HepG2 (cell line): ENCODE results near the gene ESYT2. TPM values are rescaled to one million over a fixed set of nuclear protein-coding genes. Genes with fewer than 3 reads are reported as not detected.
A peak's percentile ranks its signal among the peaks of the same experiment; 100 is the strongest.

Source experiments
- ARID2 ChIP-seq: sonication (generic); formaldehyde crosslinking; IDR thresholded peaks from 2 replicates; pipeline ENCODE4 v1.8.1; 2022; ENCODE audit warnings: mild to moderate bottlenecking, missing genetic modification reagents, borderline replicate concordance
- CENPX ChIP-seq: sonication (generic); formaldehyde crosslinking; IDR thresholded peaks from 2 replicates; pipeline ENCODE4 v1.9.0; 2021; ENCODE audit warnings: mild to moderate bottlenecking, missing genetic modification reagents, moderate library complexity
- CREB3 ChIP-seq: sonication (generic); formaldehyde crosslinking; IDR thresholded peaks from 2 replicates; pipeline ENCODE4 v1.5.0; 2020; ENCODE audit warnings: missing genetic modification reagents
- HNF4A ChIP-seq: sonication (generic); formaldehyde crosslinking; IDR thresholded peaks from 2 replicates; pipeline ENCODE4 v1.4.0; 2020; ENCODE audit warnings: missing genetic modification reagents
- HOXA3 ChIP-seq: sonication (generic); formaldehyde crosslinking; IDR thresholded peaks from 2 replicates; pipeline ENCODE4 v1.5.0; 2020; ENCODE audit warnings: missing genetic modification reagents
- IRF1 ChIP-seq: sonication (generic); formaldehyde crosslinking; IDR thresholded peaks from 2 replicates; pipeline ENCODE4 v1.4.0; 2020; ENCODE audit warnings: low read depth, mild to moderate bottlenecking, missing genetic modification reagents
- IRX3 ChIP-seq: sonication (generic); formaldehyde crosslinking; IDR thresholded peaks from 2 replicates; pipeline ENCODE4 v1.8.1; 2023; ENCODE audit warnings: mild to moderate bottlenecking, low read depth, missing genetic modification reagents, borderline replicate concordance
- PHF8 ChIP-seq: sonication (generic); formaldehyde crosslinking; IDR thresholded peaks from 2 replicates; pipeline ENCODE4 v1.5.0; 2020; ENCODE audit warnings: missing genetic modification reagents
- PRMT3 ChIP-seq: sonication (generic); formaldehyde crosslinking; IDR thresholded peaks from 2 replicates; pipeline ENCODE4 v1.8.1; 2022; ENCODE audit warnings: low read depth, mild to moderate bottlenecking, moderate library complexity, missing genetic modification reagents, borderline replicate concordance
- RBM39 ChIP-seq: fragments of 200-400 bp; formaldehyde crosslinking; IDR thresholded peaks from one replicate; pipeline ENCODE4 v1.6.1; 2018; ENCODE audit warnings: antibody characterized with exemption, mild to moderate bottlenecking, low read depth, low read length; ENCODE audit not compliant: poor library complexity, severe bottlenecking
- RFX5 ChIP-seq: IDR thresholded peaks from 2 replicates; pipeline ENCODE4 v1.6.1; 2011; ENCODE audit warnings: low read depth, low read length, improper control_type of control experiment
- SMAD9 ChIP-seq: sonication (generic); formaldehyde crosslinking; IDR thresholded peaks from 2 replicates; pipeline ENCODE4 v1.5.1; 2020; ENCODE audit warnings: mild to moderate bottlenecking, missing genetic modification reagents
- SRSF4 ChIP-seq: fragments of 200-400 bp; formaldehyde crosslinking; IDR thresholded peaks from one replicate; pipeline ENCODE4 v1.6.1; 2018; ENCODE audit warnings: mild to moderate bottlenecking, low read depth, low read length, moderate library complexity; ENCODE audit not compliant: poor library complexity, severe bottlenecking
- TFDP2 ChIP-seq: sonication (generic); formaldehyde crosslinking; IDR thresholded peaks from 2 replicates; pipeline ENCODE4 v1.4.0; 2020; ENCODE audit warnings: missing genetic modification reagents
- ZBTB14 ChIP-seq: sonication (generic); formaldehyde crosslinking; IDR thresholded peaks from 2 replicates; pipeline ENCODE4 v1.4.0; 2020; ENCODE audit warnings: missing genetic modification reagents
- ZBTB7B ChIP-seq: sonication (generic); formaldehyde crosslinking; IDR thresholded peaks from 2 replicates; pipeline ENCODE4 v1.4.0; 2020; ENCODE audit warnings: missing genetic modification reagents
- ZFYVE20 ChIP-seq: sonication (generic); formaldehyde crosslinking; IDR thresholded peaks from 2 replicates; pipeline ENCODE4 v1.8.0; 2023; ENCODE audit warnings: low read depth, mild to moderate bottlenecking, moderate library complexity, missing genetic modification reagents, borderline replicate concordance
- ZNF496 ChIP-seq: sonication (generic); formaldehyde crosslinking; IDR thresholded peaks from 2 replicates; pipeline ENCODE4 v1.8.1; 2023; ENCODE audit warnings: mild to moderate bottlenecking, moderate library complexity, missing genetic modification reagents; ENCODE audit not compliant: insufficient replicate concordance
- ZNF7 ChIP-seq: IDR thresholded peaks from 2 replicates; pipeline ENCODE4 v1.6.1; 2016; ENCODE audit warnings: missing biosample characterization, missing genetic modification reagents
- ZNF703 ChIP-seq: sonication (generic); formaldehyde crosslinking; IDR thresholded peaks from 2 replicates; pipeline ENCODE4 v1.5.1; 2020; ENCODE audit warnings: missing genetic modification reagents, mild to moderate bottlenecking, moderate library complexity, borderline replicate concordance
- ZNF772 ChIP-seq: sonication (generic); formaldehyde crosslinking; IDR thresholded peaks from 2 replicates; pipeline ENCODE4 v1.5.0; 2020; ENCODE audit warnings: mild to moderate bottlenecking, missing genetic modification reagents
- ZNF839 ChIP-seq: sonication (generic); formaldehyde crosslinking; IDR thresholded peaks from 2 replicates; pipeline ENCODE4 v1.4.0; 2020; ENCODE audit warnings: missing genetic modification reagents, mild to moderate bottlenecking, borderline replicate concordance
- ZSCAN22 ChIP-seq: sonication (generic); formaldehyde crosslinking; IDR thresholded peaks from 2 replicates; pipeline ENCODE4 v1.4.0; 2020; ENCODE audit warnings: mild to moderate bottlenecking, missing genetic modification reagents
- ZSCAN25 ChIP-seq: sonication (generic); formaldehyde crosslinking; IDR thresholded peaks from 2 replicates; pipeline ENCODE4 v1.8.0; 2022; ENCODE audit warnings: mild to moderate bottlenecking, missing genetic modification reagents
- polyA plus RNA-seq, 8 experiments: library from polyadenylated mRNA; depleted of rRNA in 3 of 8; stranded (reverse) in 7 of 8; unstranded in 1 of 8; fragments of >200 nt; fragmentation: Illumina TruSeq in 4 of 8; extraction: Trizol in 4 of 8; gene quantifications; 2 replicates each; pipeline versions ENCODE4 v1.2.1 to v1.2.3, GENCODE V29; 2011 to 2016; ENCODE audit warnings: low read depth in 4 of 8, missing spikeins in 1 of 8, mixed read lengths in 1 of 8; ENCODE audit not compliant: insufficient read depth in 1 of 8
- total RNA-seq, 5 experiments: library from RNA; depleted of rRNA; stranded (reverse); fragments of >200 nt; fragmentation: Illumina TruSeq; extraction: Trizol; gene quantifications; 2 replicates each; pipeline ENCODE4 v1.2.3, GENCODE V29; 2016; ENCODE audit warnings: low read depth in 1 of 5

ESYT2 gene
- total and polyA plus RNA-seq, 2 of the 13 experiments (the other 11 are each of a cell fraction or from before 2014, with no cell fraction given), result 28.5 to 37.3 TPM

GRCh38 chr7:158849768-158850544 lies 20.6 kb upstream of the ESYT2 start (continued):
- TF ChIP-seq PHF8 (CRISPR knock-in tag) (peak; percentile 64), ZBTB7B (no peak), CREB3 (no peak), PRMT3 (CRISPR knock-in tag) (no peak), RFX5 (no peak), ARID2 (no peak), IRX3 (CRISPR knock-in tag) (no peak), CENPX (CRISPR knock-in tag) (no peak), SMAD9 (no peak), ZNF7 (CRISPR knock-in tag) (no peak), ZBTB14 (no peak), ZNF772 (peak; percentile 78; the same call in 1 of the 2 replicates), RBM39 (no peak), HNF4A (CRISPR knock-in tag) (no peak), ZSCAN25 (no peak), ZFYVE20 (no peak), HOXA3 (CRISPR knock-in tag) (peak; percentile 55), SRSF4 (no peak), ZNF703 (no peak), ZSCAN22 (CRISPR knock-in tag) (no peak), ZNF496 (CRISPR knock-in tag) (no peak), TFDP2 (CRISPR knock-in tag) (peak; percentile 4; the same call in 1 of the 2 replicates), ZNF839 (CRISPR knock-in tag) (no peak), IRF1 (CRISPR knock-in tag) (no peak)
